K562 (cell line): ENCODE measurements around the gene ORMDL3. TPM values are rescaled to one million over a fixed set of nuclear protein-coding genes. Genes with fewer than 3 reads are reported as not detected.
A peak's percentile ranks its signal among the peaks of the same experiment; 100 is the strongest.

ENCODE experiments used
- ARNT ChIP-seq, 2 experiments: fragments of 450-650 bp; IDR thresholded peaks; 2 replicates each; pipeline ENCODE4 v1.6.1; 2016; ENCODE audit warnings: mild to moderate bottlenecking in 1 of 2
- BCOR ChIP-seq: fragments of 450-650 bp; IDR thresholded peaks from 2 replicates; pipeline ENCODE4 v1.6.1; 2016
- HNRNPLL ChIP-seq: fragments of 200-400 bp; formaldehyde crosslinking; IDR thresholded peaks from 2 replicates; pipeline ENCODE4 v1.6.1; 2017; ENCODE audit warnings: low read length, low read depth, mild to moderate bottlenecking; ENCODE audit not compliant: poor library complexity, severe bottlenecking
- KDM2B ChIP-seq: fragments of 250-450 bp; sonication (Bioruptor Pico); IDR thresholded peaks from 2 replicates; pipeline ENCODE4 v1.8.0; 2021; ENCODE audit warnings: mild to moderate bottlenecking, moderate library complexity
- MIER1 ChIP-seq: fragments of 450-650 bp; IDR thresholded peaks from 2 replicates; pipeline ENCODE4 v1.6.1; 2016; ENCODE audit warnings: antibody characterized with exemption, mild to moderate bottlenecking, low read depth
- NONO ChIP-seq, 2 experiments: fragments of 200-400 bp in 1 of 2; fragments of 450-650 bp in 1 of 2; formaldehyde crosslinking in 1 of 2; IDR thresholded peaks; 2 replicates each; pipeline ENCODE4 v1.6.1; 2017; ENCODE audit warnings: low read depth in 2 of 2, mild to moderate bottlenecking in 2 of 2, moderate library complexity in 2 of 2, low read length in 1 of 2
- NRF1 ChIP-seq, 2 experiments: fragments of 450-650 bp; IDR thresholded peaks in 1 of 2; conservative IDR thresholded peaks in 1 of 2; 2 replicates each; pipeline ENCODE4 v1.6.1; 2014; ENCODE audit warnings: mild to moderate bottlenecking in 2 of 2
- RBBP5 ChIP-seq: fragments of 200-600 bp; sonication (generic); IDR thresholded peaks from 2 replicates; pipeline ENCODE4 v1.6.1; 2012; ENCODE audit warnings: borderline replicate concordance, mild to moderate bottlenecking, low read length, control low read depth, inconsistent platforms; ENCODE audit not compliant: insufficient read depth, poor library complexity, severe bottlenecking
- SIN3A ChIP-seq, 2 experiments: fragments of 150-350 bp in 1 of 2; IDR thresholded peaks; 2 replicates each; pipeline ENCODE4 v1.6.1; 2011 to 2016; ENCODE audit warnings: borderline replicate concordance in 2 of 2, low read depth in 2 of 2, low read length in 2 of 2, mild to moderate bottlenecking in 2 of 2, moderate library complexity in 2 of 2; ENCODE audit not compliant: control insufficient read depth in 1 of 2
- STAT5A ChIP-seq: IDR thresholded peaks from 2 replicates; pipeline ENCODE4 v1.6.1; 2012; ENCODE audit warnings: low read length, inconsistent platforms, borderline replicate concordance
- XRCC5 ChIP-seq: fragments of 200-400 bp; formaldehyde crosslinking; IDR thresholded peaks from 2 replicates; pipeline ENCODE4 v1.6.1; 2017; ENCODE audit warnings: low read depth, mild to moderate bottlenecking, low read length
- ZNF175 ChIP-seq: fragments of 200-800 bp; sonication (Bioruptor generic); IDR thresholded peaks from 2 replicates; pipeline ENCODE4 v1.6.1; 2016; ENCODE audit warnings: low read depth, mild to moderate bottlenecking, missing genetic modification characterization, missing compliant biosample characterization
- ZNF551 ChIP-seq: fragments of 250-450 bp; sonication (Bioruptor Pico); IDR thresholded peaks from 2 replicates; pipeline ENCODE4 v1.5.0; 2021; ENCODE audit warnings: mild to moderate bottlenecking, moderate library complexity
- ZNF766 ChIP-seq: fragments of 200-800 bp; sonication (Bioruptor generic); conservative IDR thresholded peaks from 2 replicates; pipeline ENCODE4 v1.6.1; 2016; ENCODE audit warnings: missing genetic modification characterization, missing compliant biosample characterization
- ZNF830 ChIP-seq: fragments of 250-450 bp; sonication (Bioruptor Pico); IDR thresholded peaks from 2 replicates; pipeline ENCODE4 v1.5.0; 2021; ENCODE audit warnings: mild to moderate bottlenecking
- polyA plus RNA-seq, 8 experiments: library from polyadenylated mRNA; depleted of rRNA in 4 of 8; stranded (reverse) in 5 of 8; unstranded in 3 of 8; fragments of >200 nt; fragmentation: Nextera tagmentation in 2 of 8; fragmentation: Illumina TruSeq in 1 of 8; extraction: Ambion mirVana in 2 of 8; extraction: Trizol in 1 of 8; gene quantifications; 2 replicates each; pipeline versions ENCODE4 v1.2.1 to v1.2.3, GENCODE V29; 2011 to 2014; ENCODE audit warnings: inconsistent platforms in 1 of 8, missing spikeins in 1 of 8
- total RNA-seq, 7 experiments: library from RNA; depleted of rRNA in 6 of 7; stranded (reverse); fragments of >200 nt in 6 of 7; fragmentation: Illumina TruSeq in 2 of 7; extraction: Trizol in 2 of 7; gene quantifications; 2 replicates each; pipeline versions ENCODE4 v1.2.1 to v1.2.3, GENCODE V29; 2011 to 2021; ENCODE audit warnings: low replicate concordance in 1 of 7
- TF ChIP-seq, protein P1 (sequence below): sonication (generic); formaldehyde crosslinking; IDR thresholded peaks from 2 replicates; pipeline ENCODE4 v1.8.0; 2023; ENCODE audit warnings: missing genetic modification reagents, mild to moderate bottlenecking, borderline replicate concordance
- TF ChIP-seq, protein P2 (sequence below): fragments of 450-650 bp; IDR thresholded peaks from 2 replicates; pipeline ENCODE4 v1.6.1; 2014; ENCODE audit warnings: low read depth, mild to moderate bottlenecking, moderate library complexity, borderline replicate concordance
- TF ChIP-seq, protein P3 (sequence below), 2 experiments: fragments of 450-650 bp in 1 of 2; sonication (generic) in 1 of 2; formaldehyde crosslinking in 1 of 2; IDR thresholded peaks in 1 of 2; conservative IDR thresholded peaks in 1 of 2; 2 replicates each; pipeline versions ENCODE4 v1.6.1 to v1.8.1; 2016 to 2023; ENCODE audit warnings: mild to moderate bottlenecking in 2 of 2, moderate library complexity in 2 of 2, inconsistent platforms in 1 of 2, missing genetic modification reagents in 1 of 2

Gene ORMDL3
- total and polyA plus RNA-seq, 9 of the 15 experiments (the other 6 are each of a cell fraction or from before 2014, with no cell fraction given) = 2.7 to 57.4 (median 27.1) TPM

DNA sequence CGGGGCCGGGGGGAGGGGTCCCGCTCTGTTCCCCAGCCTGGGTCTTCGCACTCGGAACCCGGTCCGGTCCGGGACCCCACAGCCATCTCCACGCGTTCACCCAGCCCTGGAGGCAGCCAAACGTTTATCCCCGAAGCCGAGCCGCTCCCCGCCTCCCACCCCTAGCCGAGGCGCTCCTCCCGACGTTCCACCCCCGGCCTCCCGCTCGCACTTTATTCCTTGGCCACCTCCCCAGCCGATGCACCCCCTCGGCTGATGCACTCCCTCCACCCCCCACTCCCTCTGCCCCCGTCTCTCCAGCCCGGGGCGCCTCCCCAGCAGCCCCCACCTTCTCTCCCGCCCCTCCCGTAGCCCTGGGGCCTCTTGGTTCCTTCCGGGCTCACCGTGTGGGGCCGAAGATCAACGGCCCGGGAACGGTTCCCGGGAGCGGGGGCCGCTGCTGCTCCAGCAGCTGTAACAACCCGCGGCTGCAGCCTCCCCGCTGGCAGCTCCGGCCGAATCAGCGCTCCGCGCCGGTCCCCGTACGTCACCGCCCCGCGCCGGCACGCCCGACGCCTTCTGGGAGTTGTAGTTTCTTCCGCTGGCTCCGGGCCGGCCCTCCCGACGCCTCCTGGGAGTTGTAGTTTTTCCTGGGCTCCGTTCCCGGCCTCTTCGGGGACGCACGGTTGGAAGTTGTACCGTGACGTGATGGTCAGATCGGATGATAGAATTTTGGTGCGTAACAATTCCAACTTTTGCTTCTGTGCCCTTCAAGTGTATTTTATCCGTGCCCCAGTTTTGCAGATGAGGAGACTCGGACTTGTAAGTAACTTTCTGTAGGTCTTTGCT lies at the start of gene ORMDL3, which contains the start of gene LRRC3C (continued):
- TF ChIP-seq, protein P1, sequence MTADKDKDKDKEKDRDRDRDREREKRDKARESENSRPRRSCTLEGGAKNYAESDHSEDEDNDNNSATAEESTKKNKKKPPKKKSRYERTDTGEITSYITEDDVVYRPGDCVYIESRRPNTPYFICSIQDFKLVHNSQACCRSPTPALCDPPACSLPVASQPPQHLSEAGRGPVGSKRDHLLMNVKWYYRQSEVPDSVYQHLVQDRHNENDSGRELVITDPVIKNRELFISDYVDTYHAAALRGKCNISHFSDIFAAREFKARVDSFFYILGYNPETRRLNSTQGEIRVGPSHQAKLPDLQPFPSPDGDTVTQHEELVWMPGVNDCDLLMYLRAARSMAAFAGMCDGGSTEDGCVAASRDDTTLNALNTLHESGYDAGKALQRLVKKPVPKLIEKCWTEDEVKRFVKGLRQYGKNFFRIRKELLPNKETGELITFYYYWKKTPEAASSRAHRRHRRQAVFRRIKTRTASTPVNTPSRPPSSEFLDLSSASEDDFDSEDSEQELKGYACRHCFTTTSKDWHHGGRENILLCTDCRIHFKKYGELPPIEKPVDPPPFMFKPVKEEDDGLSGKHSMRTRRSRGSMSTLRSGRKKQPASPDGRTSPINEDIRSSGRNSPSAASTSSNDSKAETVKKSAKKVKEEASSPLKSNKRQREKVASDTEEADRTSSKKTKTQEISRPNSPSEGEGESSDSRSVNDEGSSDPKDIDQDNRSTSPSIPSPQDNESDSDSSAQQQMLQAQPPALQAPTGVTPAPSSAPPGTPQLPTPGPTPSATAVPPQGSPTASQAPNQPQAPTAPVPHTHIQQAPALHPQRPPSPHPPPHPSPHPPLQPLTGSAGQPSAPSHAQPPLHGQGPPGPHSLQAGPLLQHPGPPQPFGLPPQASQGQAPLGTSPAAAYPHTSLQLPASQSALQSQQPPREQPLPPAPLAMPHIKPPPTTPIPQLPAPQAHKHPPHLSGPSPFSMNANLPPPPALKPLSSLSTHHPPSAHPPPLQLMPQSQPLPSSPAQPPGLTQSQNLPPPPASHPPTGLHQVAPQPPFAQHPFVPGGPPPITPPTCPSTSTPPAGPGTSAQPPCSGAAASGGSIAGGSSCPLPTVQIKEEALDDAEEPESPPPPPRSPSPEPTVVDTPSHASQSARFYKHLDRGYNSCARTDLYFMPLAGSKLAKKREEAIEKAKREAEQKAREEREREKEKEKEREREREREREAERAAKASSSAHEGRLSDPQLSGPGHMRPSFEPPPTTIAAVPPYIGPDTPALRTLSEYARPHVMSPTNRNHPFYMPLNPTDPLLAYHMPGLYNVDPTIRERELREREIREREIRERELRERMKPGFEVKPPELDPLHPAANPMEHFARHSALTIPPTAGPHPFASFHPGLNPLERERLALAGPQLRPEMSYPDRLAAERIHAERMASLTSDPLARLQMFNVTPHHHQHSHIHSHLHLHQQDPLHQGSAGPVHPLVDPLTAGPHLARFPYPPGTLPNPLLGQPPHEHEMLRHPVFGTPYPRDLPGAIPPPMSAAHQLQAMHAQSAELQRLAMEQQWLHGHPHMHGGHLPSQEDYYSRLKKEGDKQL = no peak
- TF ChIP-seq KDM2B (CRISPR knock-in tag) (0 out of 2 replicates have a peak, but pooled peaks have one; percentile 30), BCOR (no peak), HNRNPLL (peak; percentile 22), XRCC5 (no peak), ZNF551 (no peak), RBBP5 (no peak), NRF1 (conservative IDR thresholded peaks at IDR 0.05 in 1 of 2, IDR thresholded peaks at IDR 0.05 in 1 of 2) (peak; percentile 65 to 73), STAT5A (peak; percentile 20; the same call in 1 of the 2 replicates), ZNF766 (CRISPR knock-in tag) (peak; percentile 95), SIN3A (IDR thresholded peaks at IDR 0.05; ENCODE audit: borderline replicate concordance in 2 of 2, control insufficient read depth in 1 of 2, low read depth in 2 of 2, low read length in 2 of 2) (peak; percentile 75 to 93; a peak in 2 of 4 replicates), MIER1 (no peak), NONO (IDR thresholded peaks at IDR 0.05; ENCODE audit: low read depth in 2 of 2, low read length in 1 of 2) (no peak), ARNT (IDR thresholded peaks at IDR 0.05) (no peak), ZNF175 (CRISPR knock-in tag) (peak; percentile 72; the same call in 1 of the 2 replicates), ZNF830 (no peak)
- TF ChIP-seq, protein P2, sequence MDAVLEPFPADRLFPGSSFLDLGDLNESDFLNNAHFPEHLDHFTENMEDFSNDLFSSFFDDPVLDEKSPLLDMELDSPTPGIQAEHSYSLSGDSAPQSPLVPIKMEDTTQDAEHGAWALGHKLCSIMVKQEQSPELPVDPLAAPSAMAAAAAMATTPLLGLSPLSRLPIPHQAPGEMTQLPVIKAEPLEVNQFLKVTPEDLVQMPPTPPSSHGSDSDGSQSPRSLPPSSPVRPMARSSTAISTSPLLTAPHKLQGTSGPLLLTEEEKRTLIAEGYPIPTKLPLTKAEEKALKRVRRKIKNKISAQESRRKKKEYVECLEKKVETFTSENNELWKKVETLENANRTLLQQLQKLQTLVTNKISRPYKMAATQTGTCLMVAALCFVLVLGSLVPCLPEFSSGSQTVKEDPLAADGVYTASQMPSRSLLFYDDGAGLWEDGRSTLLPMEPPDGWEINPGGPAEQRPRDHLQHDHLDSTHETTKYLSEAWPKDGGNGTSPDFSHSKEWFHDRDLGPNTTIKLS = peak; percentile 96
- TF ChIP-seq, protein P3, sequence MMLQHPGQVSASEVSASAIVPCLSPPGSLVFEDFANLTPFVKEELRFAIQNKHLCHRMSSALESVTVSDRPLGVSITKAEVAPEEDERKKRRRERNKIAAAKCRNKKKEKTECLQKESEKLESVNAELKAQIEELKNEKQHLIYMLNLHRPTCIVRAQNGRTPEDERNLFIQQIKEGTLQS (IDR thresholded peaks at IDR 0.05) = peak; percentile 23; the same call in 1 of the 2 replicates
- TF ChIP-seq, protein P3 (CRISPR knock-in tag; conservative IDR thresholded peaks at IDR 0.05) = no peak
